Measurements from ENCODE around the gene PPM1E.

The PPM1E gene

GRCh38 chr17:58873926-58874325 is 118.3 kb downstream of the PPM1E start:
- no peaks in the 10 kb centered on the region for H3K36me3 ChIP-seq (ENCODE audit: control insufficient read depth, insufficient read depth, low read length)
- no peak overlapping the region for H3K4me3 ChIP-seq (ENCODE audit: low read length)
- no peak overlapping the region for H3K9ac ChIP-seq (ENCODE audit: low read length)
- H3K9me3 ChIP-seq (ENCODE audit: control insufficient read depth, low read length), result no peaks in the 10 kb centered on the region
- H3K4me1 ChIP-seq (ENCODE audit: control insufficient read depth, insufficient read depth, low read length), result no peaks in the 10 kb centered on the region
- no peaks in the 10 kb centered on the region for H3K27me3 ChIP-seq (ENCODE audit: control insufficient read depth, insufficient read depth, low read length)

- Histone ChIP-seq H3K9ac (ENCODE audit: low read length) (no peak overlapping the region), H3K36me3 (ENCODE audit: control insufficient read depth, insufficient read depth, low read length) (no peaks in the 10 kb centered on the region), H3K9me3 (ENCODE audit: control insufficient read depth, low read length) (no peaks in the 10 kb centered on the region), H3K4me3 (ENCODE audit: low read length) (no peak overlapping the region), H3K27me3 (ENCODE audit: control insufficient read depth, insufficient read depth, low read length) (no peaks in the 10 kb centered on the region), H3K4me1 (ENCODE audit: control insufficient read depth, insufficient read depth, low read length) (no peaks in the 10 kb centered on the region)
Measured at GRCh38 chr17:58875261-58875660, 119.6 kb downstream of the PPM1E start.

GRCh38 chr17:58884161-58884560 is 128.5 kb downstream of the PPM1E start:
- H3K4me1 ChIP-seq (ENCODE audit: control insufficient read depth, insufficient read depth, low read length), result no peaks in the 10 kb centered on the region
- no peak overlapping the region for H3K4me3 ChIP-seq (ENCODE audit: low read length)
- H3K27me3 ChIP-seq (ENCODE audit: control insufficient read depth, insufficient read depth, low read length), result no peaks in the 10 kb centered on the region
- H3K9me3 ChIP-seq (ENCODE audit: control insufficient read depth, low read length), result no peaks in the 10 kb centered on the region
- H3K36me3 ChIP-seq (ENCODE audit: control insufficient read depth, insufficient read depth, low read length), result no peaks in the 10 kb centered on the region
- no peak overlapping the region for H3K9ac ChIP-seq (ENCODE audit: low read length)

GRCh38 chr17:58886514-58886913 is 130.9 kb downstream of the PPM1E start:
- H3K27me3 ChIP-seq (ENCODE audit: control insufficient read depth, insufficient read depth, low read length), result no peaks in the 10 kb centered on the region
- no peaks in the 10 kb centered on the region for H3K36me3 ChIP-seq (ENCODE audit: control insufficient read depth, insufficient read depth, low read length)
- H3K9me3 ChIP-seq (ENCODE audit: control insufficient read depth, low read length), result no peaks in the 10 kb centered on the region
- H3K4me3 ChIP-seq (ENCODE audit: low read length), result no peak overlapping the region
- no peak overlapping the region for H3K9ac ChIP-seq (ENCODE audit: low read length)
- no peaks in the 10 kb centered on the region for H3K4me1 ChIP-seq (ENCODE audit: control insufficient read depth, insufficient read depth, low read length)

- H3K9ac ChIP-seq (ENCODE audit: low read length), result no peak overlapping the region
- no peak overlapping the region for H3K4me3 ChIP-seq (ENCODE audit: low read length)
- no peaks in the 10 kb centered on the region for H3K27me3 ChIP-seq (ENCODE audit: control insufficient read depth, insufficient read depth, low read length)
- H3K36me3 ChIP-seq (ENCODE audit: control insufficient read depth, insufficient read depth, low read length), result no peaks in the 10 kb centered on the region
- H3K4me1 ChIP-seq (ENCODE audit: control insufficient read depth, insufficient read depth, low read length), result no peaks in the 10 kb centered on the region
- no peaks in the 10 kb centered on the region for H3K9me3 ChIP-seq (ENCODE audit: control insufficient read depth, low read length)
Measured at GRCh38 chr17:58889928-58890327, 134.3 kb downstream of the PPM1E start.

GRCh38 chr17:58899191-58899590 is 143.5 kb downstream of the PPM1E start:
- Histone ChIP-seq H3K4me1 (ENCODE audit: control insufficient read depth, insufficient read depth, low read length) (no peaks in the 10 kb centered on the region), H3K27me3 (ENCODE audit: control insufficient read depth, insufficient read depth, low read length) (no peaks in the 10 kb centered on the region), H3K9ac (ENCODE audit: low read length) (no peak overlapping the region), H3K36me3 (ENCODE audit: control insufficient read depth, insufficient read depth, low read length) (no peaks in the 10 kb centered on the region), H3K9me3 (ENCODE audit: control insufficient read depth, low read length) (no peaks in the 10 kb centered on the region), H3K4me3 (ENCODE audit: low read length) (no peak overlapping the region)

GRCh38 chr17:58902322-58902721 is 146.7 kb downstream of the PPM1E start:
- no peaks in the 10 kb centered on the region for H3K9me3 ChIP-seq (ENCODE audit: control insufficient read depth, low read length)
- no peaks in the 10 kb centered on the region for H3K27me3 ChIP-seq (ENCODE audit: control insufficient read depth, insufficient read depth, low read length)
- no peaks in the 10 kb centered on the region for H3K36me3 ChIP-seq (ENCODE audit: control insufficient read depth, insufficient read depth, low read length)
- no peaks in the 10 kb centered on the region for H3K4me1 ChIP-seq (ENCODE audit: control insufficient read depth, insufficient read depth, low read length)
- no peak overlapping the region for H3K9ac ChIP-seq (ENCODE audit: low read length)
- H3K4me3 ChIP-seq (ENCODE audit: low read length), result no peak overlapping the region

GRCh38 chr17:58911741-58912343 is 156.2 kb downstream of the PPM1E start:
- H3K4me1 ChIP-seq (ENCODE audit: control insufficient read depth, insufficient read depth, low read length), result no peaks in the 10 kb centered on the region
- no peak overlapping the region for H3K4me3 ChIP-seq (ENCODE audit: low read length)
- H3K9me3 ChIP-seq (ENCODE audit: control insufficient read depth, low read length), result no peaks in the 10 kb centered on the region
- no peak overlapping the region for H3K9ac ChIP-seq (ENCODE audit: low read length)
- H3K36me3 ChIP-seq (ENCODE audit: control insufficient read depth, insufficient read depth, low read length), result no peaks in the 10 kb centered on the region
- H3K27me3 ChIP-seq (ENCODE audit: control insufficient read depth, insufficient read depth, low read length), result no peaks in the 10 kb centered on the region

- Histone ChIP-seq H3K4me1 (ENCODE audit: control insufficient read depth, insufficient read depth, low read length) (no peaks in the 10 kb centered on the region), H3K4me3 (ENCODE audit: low read length) (no peak overlapping the region), H3K9ac (ENCODE audit: low read length) (no peak overlapping the region)
Measured at GRCh38 chr17:58913552-58913951, 157.9 kb downstream of the PPM1E start.

GRCh38 chr17:58913971-58914769 is 158.5 kb downstream of the PPM1E start:
- Histone ChIP-seq H3K36me3 (ENCODE audit: control insufficient read depth, insufficient read depth, low read length) (no peaks in the 10 kb centered on the region), H3K4me1 (ENCODE audit: control insufficient read depth, insufficient read depth, low read length) (no peaks in the 10 kb centered on the region), H3K9ac (ENCODE audit: low read length) (no peak overlapping the region), H3K4me3 (ENCODE audit: low read length) (no peak overlapping the region), H3K9me3 (ENCODE audit: control insufficient read depth, low read length) (no peaks in the 10 kb centered on the region), H3K27me3 (ENCODE audit: control insufficient read depth, insufficient read depth, low read length) (no peaks in the 10 kb centered on the region)

More at GRCh38 chr17:58913552-58913951, 157.9 kb downstream of the PPM1E start:
- H3K36me3 ChIP-seq (ENCODE audit: control insufficient read depth, insufficient read depth, low read length), result no peaks in the 10 kb centered on the region
- no peaks in the 10 kb centered on the region for H3K9me3 ChIP-seq (ENCODE audit: control insufficient read depth, low read length)
- H3K27me3 ChIP-seq (ENCODE audit: control insufficient read depth, insufficient read depth, low read length), result no peaks in the 10 kb centered on the region

- Histone ChIP-seq H3K4me1 (ENCODE audit: control insufficient read depth, insufficient read depth, low read length) (no peaks in the 10 kb centered on the region), H3K36me3 (ENCODE audit: control insufficient read depth, insufficient read depth, low read length) (no peaks in the 10 kb centered on the region), H3K9me3 (ENCODE audit: control insufficient read depth, low read length) (no peaks in the 10 kb centered on the region), H3K9ac (ENCODE audit: low read length) (no peak overlapping the region), H3K27me3 (ENCODE audit: control insufficient read depth, insufficient read depth, low read length) (no peaks in the 10 kb centered on the region), H3K4me3 (ENCODE audit: low read length) (no peak overlapping the region)
Measured at GRCh38 chr17:58917228-58917627, 161.6 kb downstream of the PPM1E start.

- Histone ChIP-seq H3K4me1 (ENCODE audit: control insufficient read depth, insufficient read depth, low read length) (no peaks in the 10 kb centered on the region), H3K9me3 (ENCODE audit: control insufficient read depth, low read length) (no peaks in the 10 kb centered on the region), H3K9ac (ENCODE audit: low read length) (no peak overlapping the region), H3K27me3 (ENCODE audit: control insufficient read depth, insufficient read depth, low read length) (no peaks in the 10 kb centered on the region), H3K36me3 (ENCODE audit: control insufficient read depth, insufficient read depth, low read length) (no peaks in the 10 kb centered on the region), H3K4me3 (ENCODE audit: low read length) (no peak overlapping the region)
Measured at GRCh38 chr17:58918072-58918471, 162.4 kb downstream of the PPM1E start.

Data from mucosa of stomach (tissue), 1 donor.